AML-193 (cell line): ENCODE data around the gene KSR2.
"Not testable (repeated sequence)": the region's sequence is repeated elsewhere in the genome, so short reads cannot be mapped to it uniquely, and the experiment has no call there.

Experiments used
- DNase-seq, 2 experiments: peaks; one replicate each; lab custom pipeline; 2025; lab: John Stamatoyannopoulos, UW

KSR2 gene

DNA sequence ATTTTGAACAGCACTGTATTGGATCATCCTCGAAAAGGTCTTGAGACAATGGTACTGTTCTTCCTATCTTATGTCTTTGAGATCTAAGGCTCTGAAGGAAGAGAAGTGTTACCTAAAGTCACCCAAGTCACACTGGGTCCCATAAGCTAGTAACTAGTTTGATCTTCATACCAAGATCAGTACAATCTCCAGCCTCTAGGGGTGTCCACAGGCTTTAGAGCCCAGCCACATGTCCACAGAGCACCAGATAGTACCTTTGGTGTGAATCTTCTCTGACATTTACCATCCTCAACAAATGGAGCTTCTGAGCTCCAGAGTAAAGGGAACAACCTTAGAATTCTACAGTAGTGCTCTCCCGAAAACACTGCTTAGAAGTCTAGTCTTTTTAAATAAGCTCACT, 78.7 kb downstream of the KSR2 start:
- DNase-seq, result no peak

DNA sequence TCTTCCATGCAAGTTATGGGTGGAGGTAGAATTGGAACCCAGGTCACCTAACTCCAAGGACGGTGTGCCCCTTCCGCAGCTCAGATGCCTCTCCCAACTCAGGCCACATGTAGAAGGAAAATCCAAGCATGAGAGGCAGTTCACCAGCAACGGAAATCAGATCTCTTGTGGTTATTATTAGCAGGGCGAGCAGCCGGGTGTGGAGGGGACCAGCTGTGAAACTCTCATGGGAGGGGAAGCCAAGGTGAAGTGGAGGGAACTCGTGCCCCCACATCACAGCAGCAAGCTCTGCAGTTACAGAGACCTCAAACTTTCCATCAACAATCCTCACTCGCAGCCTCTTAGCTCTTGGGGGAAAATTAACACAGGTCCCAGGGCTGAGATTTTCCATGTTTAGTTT, 79.7 kb downstream of the KSR2 start:
- no peak for DNase-seq

DNA sequence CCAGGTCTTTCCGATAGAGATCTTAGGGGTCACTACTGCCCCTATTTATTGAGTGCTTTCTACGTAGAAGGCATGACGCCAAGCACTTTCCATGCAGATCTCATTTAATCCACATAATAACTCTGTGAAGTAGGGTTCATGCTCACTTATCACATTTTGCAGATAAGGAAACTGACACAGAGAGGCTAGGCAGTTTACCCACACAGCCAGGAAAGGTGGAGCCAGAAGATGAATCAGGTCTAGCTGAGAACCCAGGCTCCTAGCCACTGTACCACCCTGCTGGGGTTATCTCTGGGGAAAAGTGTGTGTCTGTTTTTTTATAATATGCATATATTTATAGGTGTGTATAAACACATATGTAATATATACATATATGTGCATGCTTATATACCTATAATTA, 83.6 kb downstream of the KSR2 start:
- no peak for DNase-seq

DNA sequence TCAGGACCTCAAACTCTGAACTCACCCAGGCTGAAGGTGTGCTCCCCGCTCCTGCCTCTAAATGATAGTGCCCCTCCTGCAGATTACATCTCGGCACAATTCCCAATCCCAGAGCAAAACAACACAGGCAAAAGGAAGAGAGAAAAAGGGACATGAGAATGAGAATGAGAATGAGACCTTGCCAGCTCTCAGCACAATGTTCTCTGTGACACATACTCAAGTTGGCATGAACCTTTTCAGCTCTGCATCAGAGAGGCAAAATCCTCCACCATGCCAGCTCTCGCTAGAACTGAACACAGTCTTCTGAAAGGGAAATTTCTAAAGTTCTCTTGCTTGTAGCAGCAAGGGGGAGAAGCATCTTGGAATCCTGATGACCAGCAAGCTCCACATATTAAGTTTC, 84.6 kb downstream of the KSR2 start:
- no peak for DNase-seq

DNA sequence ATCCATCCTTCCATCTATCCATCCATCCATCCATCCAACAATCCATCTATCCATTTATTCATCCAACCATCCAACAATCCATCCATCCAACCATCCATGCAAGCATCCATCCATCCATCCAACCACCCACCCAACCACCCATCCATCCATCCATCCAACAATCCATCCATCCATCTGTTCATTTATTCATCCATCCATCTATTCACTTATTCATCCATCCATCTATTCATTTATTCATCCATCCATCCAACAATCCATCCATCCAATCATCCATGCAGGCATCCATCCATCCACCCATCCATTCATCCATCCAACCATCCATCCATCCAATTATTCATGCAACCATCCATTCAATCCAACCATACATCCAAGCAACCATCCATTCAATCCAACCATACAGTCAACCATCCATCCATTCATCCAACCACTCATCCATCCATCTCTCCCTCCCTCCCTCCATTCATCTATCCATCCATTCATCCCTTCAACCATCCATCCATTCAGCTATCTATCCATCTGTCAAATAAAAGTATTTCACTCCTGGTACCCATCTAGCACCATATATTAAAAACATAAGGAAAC, 86.1 kb downstream of the KSR2 start:
- no peak for DNase-seq

DNA sequence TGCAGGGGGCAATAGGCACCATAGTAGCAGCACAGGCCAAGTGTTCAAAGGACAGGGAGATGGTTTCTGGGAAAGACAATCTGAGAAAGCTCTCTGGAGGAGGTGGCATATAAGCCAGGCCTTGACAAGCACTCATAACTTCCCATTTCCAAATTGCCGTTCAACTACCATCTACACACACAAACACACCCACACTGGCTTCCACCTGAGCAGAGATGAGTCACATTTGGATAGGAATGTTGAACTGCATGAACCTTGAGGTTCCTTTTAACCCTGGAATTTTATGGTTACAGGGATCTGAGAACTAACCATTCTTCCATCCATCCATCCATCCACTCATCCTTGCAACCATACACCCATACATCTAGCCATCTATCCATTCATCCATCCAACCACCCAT, 86.6 kb downstream of the KSR2 start:
- DNase-seq, result no peak

DNA sequence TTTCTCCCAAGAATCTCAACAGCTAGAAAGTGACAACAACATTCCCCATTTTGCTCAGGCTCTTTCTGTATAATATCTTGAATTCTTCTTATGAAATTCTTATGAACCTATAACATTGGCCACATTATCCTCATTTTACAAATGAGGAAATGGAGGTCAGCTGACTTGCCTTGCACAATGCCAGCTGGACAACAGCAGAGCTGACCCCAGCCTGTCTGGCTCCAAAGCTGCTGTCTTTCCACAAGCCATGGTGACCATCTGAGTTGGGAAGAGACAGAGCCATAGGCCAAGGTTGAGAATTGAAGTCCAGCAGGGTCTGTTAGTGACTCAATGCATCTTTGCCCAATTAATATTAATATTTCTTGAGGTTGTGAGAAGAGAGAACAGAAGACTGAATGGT, 87.3 kb downstream of the KSR2 start:
- peak; percentile 5 to 27 for DNase-seq

DNA sequence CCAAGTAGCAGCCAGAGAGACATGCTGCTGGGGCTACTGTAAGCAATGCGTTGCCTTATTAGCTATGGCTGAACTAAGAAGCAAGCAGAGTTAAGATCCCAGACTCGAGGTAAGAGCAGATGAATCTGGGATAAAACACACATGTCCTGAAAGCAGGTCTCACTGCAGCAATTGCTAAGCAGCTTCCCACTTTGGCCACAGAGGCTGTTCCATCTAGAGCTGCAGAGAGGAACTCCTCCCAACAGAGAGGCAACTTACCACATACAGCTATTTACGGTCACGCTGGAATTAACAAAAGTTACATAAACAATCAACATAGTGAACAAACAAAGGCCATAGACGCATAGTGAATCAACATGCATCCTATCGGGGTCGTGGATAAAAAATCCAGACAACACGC, 90.2 kb downstream of the KSR2 start:
- no peak for DNase-seq

DNA sequence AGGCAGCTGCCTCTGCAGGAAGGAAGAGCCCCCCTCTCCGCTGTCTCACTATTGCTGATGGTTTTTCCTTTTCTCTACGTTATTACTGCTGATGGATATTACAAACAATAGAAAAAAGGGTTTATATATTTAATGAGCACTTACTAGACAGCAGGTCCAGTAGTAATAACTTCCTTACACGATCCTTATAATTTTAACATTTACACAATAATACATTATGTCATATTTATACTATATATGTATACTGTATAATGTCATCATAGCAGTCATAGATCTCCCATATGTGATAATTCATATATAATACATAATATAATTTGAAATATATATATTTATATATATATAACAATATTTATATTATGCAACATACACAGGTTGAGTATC, 92.4 kb downstream of the KSR2 start:
- DNase-seq, result no peak

DNA sequence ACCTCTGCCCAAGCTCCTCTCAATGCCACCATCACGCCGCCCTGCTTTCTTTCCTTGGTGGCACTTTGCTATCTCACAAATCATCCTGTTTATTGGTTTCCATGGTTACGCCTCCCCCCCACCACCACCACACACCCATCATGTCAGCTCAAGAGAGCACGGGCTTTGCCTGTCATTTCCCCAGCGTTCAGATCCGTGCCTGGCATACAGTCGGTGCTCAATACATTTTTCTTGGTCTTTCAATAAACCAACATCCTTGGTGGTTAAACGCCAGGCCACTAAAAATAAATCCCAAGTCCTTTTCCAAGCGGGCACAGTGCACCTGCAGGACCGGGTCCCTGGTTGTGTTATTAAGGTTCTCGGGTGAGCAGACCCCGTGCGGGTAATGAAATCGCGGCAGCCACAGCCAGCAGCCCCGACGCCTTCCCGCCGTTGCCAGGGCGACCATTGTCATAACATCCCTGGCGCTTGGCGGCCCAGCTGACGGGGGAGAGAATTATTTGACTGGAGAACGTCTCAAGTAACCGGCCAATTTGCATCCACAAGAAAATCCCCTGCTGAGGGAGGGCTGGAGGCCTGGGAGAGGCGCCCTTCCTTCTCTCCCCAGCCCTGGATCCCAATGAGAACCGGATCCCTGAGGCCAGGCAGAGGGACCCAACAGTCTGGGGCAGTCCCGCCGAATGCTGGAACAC, 92.9 kb downstream of the KSR2 start:
- no peak for DNase-seq

DNA sequence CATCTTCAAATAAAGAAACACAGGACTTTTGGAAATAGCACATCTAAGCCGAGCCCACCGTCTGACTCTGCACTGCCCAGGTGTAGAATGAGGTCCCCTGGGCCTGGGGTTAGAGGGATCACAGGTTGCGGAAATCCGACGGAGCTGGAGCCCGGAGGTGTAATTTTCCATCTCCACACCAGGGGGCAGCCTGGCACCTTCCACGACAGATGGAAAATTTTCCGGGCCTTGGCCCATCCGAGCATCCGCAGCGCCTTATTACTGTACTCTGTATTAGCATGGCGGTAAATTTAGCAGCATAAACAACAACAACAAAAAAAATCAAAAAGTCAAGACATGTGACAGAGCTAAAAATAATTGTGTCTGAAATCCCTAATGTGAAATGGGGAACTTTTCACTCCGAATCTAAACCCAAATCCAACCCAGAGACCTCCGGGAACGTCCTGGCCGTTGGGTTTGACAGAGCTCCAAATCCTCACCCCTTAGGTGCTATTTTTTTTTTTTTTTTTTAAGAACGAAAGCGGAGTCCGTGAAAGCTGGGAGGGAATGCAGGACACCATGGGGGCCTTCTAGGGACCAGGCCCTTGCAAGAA, 93.9 kb downstream of the KSR2 start:
- peak in 1 of 2 experiments; percentile 18 for DNase-seq

DNA sequence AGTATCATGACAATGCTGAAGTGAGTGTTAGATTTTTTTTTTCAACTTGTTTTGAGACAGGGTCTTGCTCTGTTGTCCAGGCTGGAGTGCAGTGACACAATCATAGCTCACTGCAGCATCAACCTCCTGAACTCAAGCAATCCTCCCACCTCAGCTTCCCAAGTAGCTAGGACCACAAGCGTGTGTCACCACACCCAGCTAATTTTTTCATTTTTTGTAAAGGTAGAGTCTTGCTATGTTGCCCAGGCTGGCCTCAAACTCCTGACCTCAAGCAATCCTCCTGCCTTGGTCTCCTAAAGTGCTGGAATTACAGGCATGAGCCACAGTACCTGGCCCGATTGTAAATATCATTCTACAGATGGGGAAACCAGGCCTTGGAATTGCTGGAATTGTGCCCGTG, 94.6 kb downstream of the KSR2 start:
- DNase-seq, result not testable (repeated sequence)

DNA sequence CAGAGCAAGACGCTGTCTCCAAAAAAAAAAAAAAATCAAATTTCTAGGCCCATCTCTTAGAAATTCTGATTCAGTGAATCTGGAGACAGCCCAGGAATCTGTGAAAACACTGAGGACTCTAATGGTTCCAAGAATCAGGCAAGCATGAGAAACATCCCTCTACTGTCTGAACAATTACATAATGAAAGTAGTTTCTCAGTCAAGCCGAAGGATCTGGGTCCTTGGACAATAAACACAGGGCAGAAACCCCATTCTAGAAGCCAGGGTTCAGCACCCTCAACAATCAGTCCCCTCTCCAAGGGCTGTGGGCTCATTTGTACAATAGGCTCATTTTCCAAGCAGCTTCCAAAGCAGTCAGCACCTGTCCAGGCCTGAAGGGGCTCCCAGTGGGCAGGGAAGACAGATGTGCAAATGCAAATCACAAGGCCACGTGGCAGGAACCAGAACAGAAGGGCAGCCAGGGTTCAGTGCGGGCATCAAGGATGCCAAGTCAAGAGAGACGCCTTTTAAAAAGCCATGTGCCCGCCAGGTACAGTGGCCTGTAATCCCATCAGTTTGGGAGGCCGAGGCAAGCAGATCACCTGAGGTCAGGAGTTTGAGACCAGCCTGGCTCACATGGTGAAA, 96.1 kb downstream of the KSR2 start:
- no peak for DNase-seq

DNA sequence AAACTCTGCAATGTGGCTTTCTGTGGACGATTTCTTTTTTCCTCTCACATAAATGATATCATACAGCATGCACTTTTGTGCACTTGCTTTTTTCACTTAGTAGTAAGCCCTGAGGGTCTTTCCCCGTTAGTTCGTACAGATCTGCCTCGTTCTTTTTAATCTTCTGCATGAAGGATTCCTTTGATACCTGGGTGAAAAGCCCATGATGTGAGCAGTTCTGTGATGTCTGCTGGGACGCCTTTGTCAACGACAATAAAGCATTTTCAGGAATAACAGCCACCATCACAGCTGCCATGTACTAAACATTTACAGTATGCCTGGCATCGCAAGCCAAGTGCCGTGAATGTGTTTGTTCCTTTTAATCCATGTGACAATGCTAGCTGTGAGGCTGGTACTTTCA, 99.2 kb downstream of the KSR2 start:
- no peak for DNase-seq

DNA sequence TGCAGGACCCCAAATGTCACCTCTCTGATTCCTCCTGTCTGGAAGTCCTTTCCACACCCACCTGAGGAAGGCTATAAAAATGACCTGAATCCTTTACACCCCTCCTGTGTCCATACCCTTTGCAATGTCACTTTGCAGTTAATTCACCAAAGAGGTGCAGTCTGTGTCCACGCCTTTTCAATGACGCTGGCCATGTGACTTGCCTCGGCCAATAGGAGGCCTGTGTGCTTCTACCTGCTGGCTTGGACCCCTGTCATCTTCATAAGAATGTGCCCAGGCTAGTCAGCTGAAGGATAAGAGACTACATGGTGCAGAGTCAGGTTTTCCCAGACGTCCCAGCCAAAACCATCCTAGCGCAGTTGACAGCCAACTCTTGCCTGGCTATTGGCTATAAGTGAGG, 101.4 kb downstream of the KSR2 start:
- DNase-seq, result no peak

DNA sequence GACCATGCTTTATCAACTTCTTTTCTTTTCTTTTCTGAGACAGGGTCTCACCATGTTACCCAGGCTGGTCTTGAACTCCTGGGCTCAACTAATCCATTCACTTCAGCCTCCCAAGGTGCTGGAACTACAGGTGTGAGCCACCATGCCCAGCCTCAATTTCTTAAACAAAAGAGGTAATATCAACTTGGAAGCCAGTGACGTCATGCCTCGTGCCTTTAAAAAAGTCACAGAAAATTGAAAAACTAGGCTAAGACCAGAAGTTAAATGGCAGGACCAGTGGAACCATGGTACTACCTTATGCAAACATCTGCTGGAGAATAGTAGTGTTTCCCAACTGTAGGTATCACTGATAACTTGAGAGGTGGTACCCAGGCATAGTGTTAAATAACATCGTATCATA, 103.3 kb downstream of the KSR2 start:
- no peak for DNase-seq

DNA sequence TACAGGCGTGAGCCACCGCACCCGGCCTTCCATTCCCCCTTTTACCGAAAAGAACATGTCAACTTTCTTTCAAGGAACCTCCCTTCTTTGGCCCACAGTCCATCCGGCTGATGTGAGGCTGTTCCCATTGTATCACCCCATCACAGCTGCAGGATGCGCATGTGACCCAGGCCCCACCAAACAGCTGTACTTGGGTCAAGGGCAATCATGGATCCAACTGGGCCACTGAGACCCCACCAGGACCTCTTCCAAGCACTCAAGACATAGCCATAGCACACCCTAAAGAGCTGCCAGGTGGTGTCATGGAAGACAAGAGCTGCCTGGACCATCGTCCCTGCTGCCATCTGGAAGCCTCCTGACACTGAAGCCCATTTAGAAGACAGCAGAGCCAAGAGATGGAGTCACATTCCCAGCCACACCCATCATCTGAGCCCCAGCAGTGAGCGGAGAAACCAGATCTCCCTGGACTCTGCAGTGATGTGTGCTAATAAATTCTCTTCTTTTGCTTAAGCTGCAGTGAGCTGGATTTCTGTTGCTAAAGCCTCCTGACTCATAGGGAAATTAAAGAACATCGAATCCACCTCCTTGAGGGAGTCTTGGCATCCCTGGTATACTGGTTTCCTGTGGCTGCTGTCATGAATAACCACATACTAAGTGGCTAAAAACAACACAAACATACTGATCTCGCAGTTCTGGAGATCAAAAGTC, 105.6 kb downstream of the KSR2 start:
- DNase-seq, result no peak

DNA sequence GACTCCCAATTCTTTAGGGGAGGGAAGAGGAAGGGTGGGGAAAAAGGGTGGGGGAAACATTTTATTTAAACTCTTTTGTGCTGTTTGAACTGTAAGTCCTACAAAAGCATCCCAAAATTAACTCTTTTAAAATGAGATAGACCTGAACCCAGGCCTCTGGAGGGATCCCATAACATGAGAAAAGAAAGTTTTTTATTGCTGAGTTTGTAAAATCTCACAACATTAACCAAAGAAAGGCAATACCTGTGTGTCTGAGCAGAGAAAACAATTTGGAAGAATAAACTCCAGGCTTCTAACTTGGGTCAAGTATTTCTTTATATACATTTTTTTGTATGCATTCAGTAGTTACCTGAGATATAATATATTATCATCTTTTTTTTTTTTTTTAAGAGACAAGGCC, 107.1 kb downstream of the KSR2 start:
- DNase-seq, result no peak

DNA sequence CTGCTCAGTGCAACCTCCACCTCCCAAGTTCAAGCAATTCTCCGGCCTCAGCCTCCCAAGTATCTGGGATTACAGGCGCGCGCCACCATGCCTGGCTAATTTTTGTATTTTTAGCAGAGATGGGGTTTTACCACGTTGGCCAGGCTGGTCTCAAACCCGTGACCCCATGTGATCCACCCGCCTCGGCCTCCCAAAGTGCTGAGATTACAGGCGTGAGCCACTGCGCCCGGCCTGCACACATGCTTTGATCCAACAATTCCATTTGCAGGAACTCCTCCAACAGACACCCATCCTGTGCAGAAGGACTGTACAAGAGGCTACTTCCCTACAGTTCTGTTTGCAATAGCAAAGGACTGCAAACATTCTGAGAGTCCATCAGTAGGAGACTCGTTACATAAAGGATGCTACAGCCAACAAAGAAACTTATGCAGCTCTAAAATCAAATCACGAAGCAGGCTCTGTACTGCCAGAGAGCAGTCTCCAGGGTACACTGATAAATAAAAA, 108.0 kb downstream of the KSR2 start:
- not testable (repeated sequence) for DNase-seq

DNA sequence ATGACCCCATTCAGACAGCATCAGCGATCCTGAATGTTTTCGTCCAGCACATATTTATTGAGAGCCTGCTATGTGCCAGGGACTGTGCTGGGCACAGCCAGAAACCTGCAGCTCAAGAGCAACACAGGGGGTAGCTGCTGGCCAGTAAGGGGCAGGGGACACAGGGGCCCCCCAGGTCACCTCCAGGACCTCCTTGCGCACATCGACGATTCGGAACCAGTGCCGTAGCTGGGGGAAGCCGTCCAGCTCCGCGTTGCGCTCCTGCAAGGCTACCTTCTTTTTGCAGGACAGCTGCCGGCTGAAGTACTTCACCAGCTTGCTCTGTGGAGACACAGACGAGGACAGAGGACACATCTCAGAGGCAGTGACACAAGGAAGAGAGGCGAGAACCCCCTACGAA, 108.7 kb downstream of the KSR2 start:
- no peak for DNase-seq

DNA sequence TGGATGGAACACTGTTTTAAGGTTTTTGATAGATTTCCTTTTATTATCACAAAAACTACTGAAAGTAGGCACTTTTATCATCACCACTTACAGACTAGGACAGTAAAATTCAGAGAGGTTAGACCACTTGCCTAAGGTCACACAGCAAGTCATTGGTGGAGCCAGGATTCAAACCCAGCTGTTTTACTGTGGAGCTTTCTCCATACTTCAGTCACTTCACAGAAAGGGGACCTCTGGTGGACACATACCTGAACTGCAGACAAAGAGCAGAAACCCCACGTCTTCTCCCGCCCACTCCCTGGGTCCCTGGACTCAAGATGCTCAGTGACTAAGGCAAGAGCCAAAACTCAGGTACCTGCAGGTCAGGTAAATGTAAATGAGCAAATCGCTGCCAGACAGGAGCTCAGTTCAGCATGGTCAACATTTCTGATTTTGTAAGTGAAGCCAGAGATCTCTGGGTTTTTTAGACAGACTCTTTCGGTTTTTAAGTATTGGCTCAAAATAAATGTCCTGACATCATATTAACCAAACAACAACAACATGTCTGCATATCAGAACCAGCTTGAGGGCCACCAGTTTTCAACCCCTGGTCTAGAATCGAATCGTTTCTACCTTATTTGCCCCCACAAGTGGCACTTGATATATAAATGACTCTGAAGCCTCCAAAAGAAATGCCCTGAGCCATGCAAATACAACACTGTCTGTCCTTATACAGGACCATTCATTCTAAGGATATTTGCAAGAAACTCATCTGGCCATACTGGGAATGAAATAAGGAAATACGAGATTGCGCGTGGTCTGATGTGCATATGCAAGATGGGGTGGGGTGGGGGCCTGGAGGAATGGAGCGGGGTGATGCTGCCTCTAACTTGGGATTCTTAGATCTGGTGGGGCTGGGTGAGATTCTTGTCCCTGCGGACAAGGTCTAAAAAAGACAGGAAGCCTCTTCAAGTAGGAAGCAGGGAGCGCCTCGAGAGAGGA, 110.9 kb downstream of the KSR2 start:
- peak; percentile 36 for DNase-seq
